Liver (tissue), 9 donors: Measurements from ENCODE around the gene CIAPIN1. TPM values are rescaled to one million over a fixed set of nuclear protein-coding genes. Genes with fewer than 3 reads are reported as not detected.

Source experiments
- DNase-seq: peaks from one replicate; pipeline ENCODE4 v3.0.0-alpha.2; 2017; ENCODE audit warnings: low spot score
- H3K27ac ChIP-seq, 2 donors: one replicate each; pipeline ENCODE4 v1.7.0; 2013; ENCODE audit warnings: inconsistent platforms in 2 of 2, low read length in 2 of 2, control low read depth in 1 of 2, low read depth in 1 of 2, mild to moderate bottlenecking in 1 of 2
- H3K27me3 ChIP-seq, 4 donors: one replicate each; pipeline versions ENCODE4 v1.6.1 to v1.7.0; 2013; ENCODE audit warnings: low read length in 3 of 4, inconsistent platforms in 1 of 4, mild to moderate bottlenecking in 1 of 4, moderate library complexity in 1 of 4; ENCODE audit not compliant: control insufficient read depth in 4 of 4, insufficient read depth in 4 of 4
- H3K36me3 ChIP-seq, 4 donors: one replicate each; pipeline versions ENCODE4 v1.6.1 to v1.7.0; 2013; ENCODE audit warnings: low read length in 3 of 4, mild to moderate bottlenecking in 3 of 4, low read depth in 1 of 4, moderate library complexity in 1 of 4; ENCODE audit not compliant: control insufficient read depth in 4 of 4, insufficient read depth in 3 of 4
- H3K4me1 ChIP-seq, 4 donors: one replicate each; pipeline versions ENCODE4 v1.6.1 to v1.7.0; 2013; ENCODE audit warnings: low read length in 3 of 4, mild to moderate bottlenecking in 3 of 4, moderate library complexity in 1 of 4; ENCODE audit not compliant: control insufficient read depth in 4 of 4, insufficient read depth in 4 of 4
- H3K4me3 ChIP-seq, 3 donors: one replicate each; pipeline versions ENCODE4 v1.6.1 to v1.7.0; 2013; ENCODE audit warnings: low read length in 3 of 3, control low read depth in 1 of 3, low read depth in 1 of 3, mild to moderate bottlenecking in 1 of 3
- H3K9ac ChIP-seq, 2 donors: one replicate each; pipeline ENCODE4 v1.7.0; 2013; ENCODE audit warnings: low read length in 2 of 2, mild to moderate bottlenecking in 2 of 2, moderate library complexity in 2 of 2, control low read depth in 1 of 2, low read depth in 1 of 2
- H3K9me3 ChIP-seq, 4 donors: one replicate each; pipeline versions ENCODE4 v1.6.1 to v1.7.0; 2013; ENCODE audit warnings: low read length in 3 of 4; ENCODE audit not compliant: control insufficient read depth in 4 of 4
- EGR1 ChIP-seq, 2 donors: IDR thresholded peaks; 2 replicates each; pipeline ENCODE4 v1.6.1; 2016 to 2018; ENCODE audit warnings: antibody characterized with exemption in 2 of 2, low read depth in 2 of 2
- FOXA1 ChIP-seq: IDR thresholded peaks from 2 replicates; pipeline ENCODE4 v1.6.1; 2016; ENCODE audit warnings: antibody characterized with exemption
- FOXA2 ChIP-seq: IDR thresholded peaks from 2 replicates; pipeline ENCODE4 v1.6.1; 2016; ENCODE audit warnings: antibody characterized with exemption
- GABPA ChIP-seq, 2 donors: IDR thresholded peaks in 1 of 2; conservative IDR thresholded peaks in 1 of 2; 2 replicates each; pipeline ENCODE4 v1.6.1; 2016; ENCODE audit warnings: antibody characterized with exemption in 2 of 2, mild to moderate bottlenecking in 1 of 2, moderate library complexity in 1 of 2
- HNF4A ChIP-seq, 2 donors: conservative IDR thresholded peaks; 2 replicates each; pipeline ENCODE4 v1.6.1; 2016; ENCODE audit warnings: antibody characterized with exemption in 2 of 2, mild to moderate bottlenecking in 2 of 2
- HNF4G ChIP-seq: IDR thresholded peaks from 2 replicates; pipeline ENCODE4 v1.6.1; 2016; ENCODE audit warnings: antibody characterized with exemption
- JUND ChIP-seq, 2 donors: IDR thresholded peaks; 2 replicates each; pipeline ENCODE4 v1.6.1; 2016; ENCODE audit warnings: antibody characterized with exemption in 2 of 2
- NR2F2 ChIP-seq: IDR thresholded peaks from 2 replicates; pipeline ENCODE4 v1.6.1; 2016; ENCODE audit warnings: antibody characterized with exemption
- RAD21 ChIP-seq, 2 donors: IDR thresholded peaks; 2 replicates each; pipeline ENCODE4 v1.6.1; 2016; ENCODE audit warnings: antibody characterized with exemption in 2 of 2, mild to moderate bottlenecking in 2 of 2
- RXRA ChIP-seq, 2 donors: IDR thresholded peaks; 2 replicates each; pipeline ENCODE4 v1.6.1; 2017 to 2018; ENCODE audit warnings: antibody characterized with exemption in 2 of 2, mild to moderate bottlenecking in 1 of 2
- SP1 ChIP-seq: IDR thresholded peaks from 2 replicates; pipeline ENCODE4 v1.6.1; 2018; ENCODE audit warnings: antibody characterized with exemption, mild to moderate bottlenecking
- TAF1 ChIP-seq: conservative IDR thresholded peaks from 2 replicates; pipeline ENCODE4 v1.6.1; 2016; ENCODE audit warnings: antibody characterized with exemption, mild to moderate bottlenecking
- YY1 ChIP-seq: IDR thresholded peaks from 2 replicates; pipeline ENCODE4 v1.6.1; 2016; ENCODE audit warnings: antibody characterized with exemption, mild to moderate bottlenecking
- WGBS: extraction: QIAGEN DNeasy Blood & Tissue Kit; methylation state at CpG from one replicate; pipeline ENCODE4 v1.1.7; 2013; 5-methylcytosine and 5-hydroxymethylcytosine counted together
- polyA plus RNA-seq, 2 donors: library from polyadenylated mRNA; stranded (reverse) in 1 of 2; unstranded in 1 of 2; fragments of 200-250 nt in 1 of 2; fragments of >200 nt in 1 of 2; fragmentation: Nextera tagmentation in 1 of 2; extraction: Ambion mirVana in 1 of 2; gene quantifications; one replicate each; pipeline versions ENCODE4 v1.2.1 to v1.2.3, GENCODE V29; 2013 to 2015
- total RNA-seq, 2 donors: library from RNA; depleted of rRNA; stranded (reverse); fragments of >200 nt; gene quantifications; one replicate each; pipeline ENCODE4 v1.2.3, GENCODE V29; 2014
- TF ChIP-seq, protein P1 (sequence below): IDR thresholded peaks from 2 replicates; pipeline ENCODE4 v1.6.1; 2016; ENCODE audit warnings: antibody characterized with exemption
- TF ChIP-seq, protein P2 (sequence below): IDR thresholded peaks from 2 replicates; pipeline ENCODE4 v1.6.1; 2016; ENCODE audit warnings: antibody characterized with exemption
- TF ChIP-seq, protein P3 (sequence below): IDR thresholded peaks from 2 replicates; pipeline ENCODE4 v1.6.1; 2016; ENCODE audit warnings: antibody characterized with exemption
- TF ChIP-seq, protein P4 (sequence below): IDR thresholded peaks from 2 replicates; pipeline ENCODE4 v1.6.1; 2016; ENCODE audit warnings: antibody characterized with exemption, mild to moderate bottlenecking
- TF ChIP-seq, protein P5 (sequence below): fragments of 150-350 bp; IDR thresholded peaks from 2 replicates; pipeline ENCODE4 v1.5.1; 2017; ENCODE audit warnings: improper control_type of control experiment, low read depth, low read length; ENCODE audit not compliant: missing input control
- donor health status: healthy.
- donor health status: healthy.
- donor health status: healthy.
- donor health status: healthy.
- donor health status: healthy.

The CIAPIN1 gene
- total and polyA plus RNA-seq, 4 donors = 19.5 to 32.7 (median 23.4) TPM

DNA sequence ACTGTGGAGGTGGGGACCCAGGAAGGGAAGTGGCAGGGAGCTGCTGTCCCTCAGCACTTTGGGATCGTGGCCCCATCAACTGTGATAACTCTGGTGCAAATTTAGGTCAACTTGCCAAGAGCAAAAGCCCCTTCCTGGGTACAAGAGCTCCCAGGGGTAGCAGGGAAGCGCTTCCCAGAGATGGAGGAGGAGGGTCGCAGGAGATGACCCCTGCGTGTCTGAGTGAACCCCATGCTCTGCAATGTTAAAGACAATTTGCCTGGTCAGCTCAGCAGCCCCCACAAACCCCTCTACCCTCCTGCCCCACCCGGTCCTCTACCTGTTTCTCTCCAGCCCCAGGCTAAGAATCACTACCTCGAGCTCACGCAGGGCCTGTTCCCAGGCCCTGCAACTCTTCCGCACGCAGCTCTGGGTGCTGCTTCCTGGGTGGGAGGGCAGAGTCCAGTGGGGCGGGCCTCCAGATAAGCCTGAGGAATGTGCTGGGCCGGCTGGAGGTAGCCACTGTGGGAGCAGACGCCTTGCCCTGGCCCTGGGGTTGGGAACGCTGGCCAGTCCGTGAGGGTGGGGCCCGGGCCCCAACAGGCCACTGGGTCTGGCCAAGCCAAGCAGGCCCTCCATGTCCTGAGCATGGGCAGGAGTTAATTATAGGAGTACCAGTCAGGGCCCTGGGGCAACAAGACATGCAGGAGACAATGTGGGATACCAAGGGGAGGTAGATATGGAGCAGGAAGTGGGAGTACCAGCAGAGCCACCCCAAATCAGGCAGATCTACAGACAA, 33.0 kb upstream of the CIAPIN1 start:
- H3K27me3 ChIP-seq = no peaks in the 10 kb centered on the region
- peak; percentile 54 for DNase-seq
- peaks cover 24 to 52% (median 36%) of the 10 kb centered on the region in 4 donors for H3K4me1 ChIP-seq
- peak overlapping the region; percentile 11 to 24 (median 22) for H3K4me3 ChIP-seq
- H3K36me3 ChIP-seq = peaks cover 0 to 2% (median 0%) of the 10 kb centered on the region in 4 donors
- H3K9ac ChIP-seq = peak overlapping the region in 1 of 2 donors; percentile 36
- TF ChIP-seq, protein P1, sequence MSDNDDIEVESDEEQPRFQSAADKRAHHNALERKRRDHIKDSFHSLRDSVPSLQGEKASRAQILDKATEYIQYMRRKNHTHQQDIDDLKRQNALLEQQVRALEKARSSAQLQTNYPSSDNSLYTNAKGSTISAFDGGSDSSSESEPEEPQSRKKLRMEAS = no peak
- TF ChIP-seq HNF4A (conservative IDR thresholded peaks at IDR 0.05) (peak; percentile 93 to 94), RXRA (IDR thresholded peaks at IDR 0.05) (peak; percentile 65 to 72), GABPA (IDR thresholded peaks at IDR 0.05 in 1 of 2, conservative IDR thresholded peaks at IDR 0.05 in 1 of 2) (peak in 1 of 2 donors; percentile 9), FOXA2 (no peak), EGR1 (IDR thresholded peaks at IDR 0.05; ENCODE audit: low read depth in 2 of 2) (no peak), YY1 (peak; percentile 62), NR2F2 (peak; percentile 30), JUND (IDR thresholded peaks at IDR 0.05) (peak in 1 of 2 donors; percentile 51), SP1 (peak; percentile 95), FOXA1 (no peak), TAF1 (no peak), RAD21 (IDR thresholded peaks at IDR 0.05) (peak in 1 of 2 donors; percentile 31), HNF4G (peak; percentile 89)
- TF ChIP-seq, protein P2, sequence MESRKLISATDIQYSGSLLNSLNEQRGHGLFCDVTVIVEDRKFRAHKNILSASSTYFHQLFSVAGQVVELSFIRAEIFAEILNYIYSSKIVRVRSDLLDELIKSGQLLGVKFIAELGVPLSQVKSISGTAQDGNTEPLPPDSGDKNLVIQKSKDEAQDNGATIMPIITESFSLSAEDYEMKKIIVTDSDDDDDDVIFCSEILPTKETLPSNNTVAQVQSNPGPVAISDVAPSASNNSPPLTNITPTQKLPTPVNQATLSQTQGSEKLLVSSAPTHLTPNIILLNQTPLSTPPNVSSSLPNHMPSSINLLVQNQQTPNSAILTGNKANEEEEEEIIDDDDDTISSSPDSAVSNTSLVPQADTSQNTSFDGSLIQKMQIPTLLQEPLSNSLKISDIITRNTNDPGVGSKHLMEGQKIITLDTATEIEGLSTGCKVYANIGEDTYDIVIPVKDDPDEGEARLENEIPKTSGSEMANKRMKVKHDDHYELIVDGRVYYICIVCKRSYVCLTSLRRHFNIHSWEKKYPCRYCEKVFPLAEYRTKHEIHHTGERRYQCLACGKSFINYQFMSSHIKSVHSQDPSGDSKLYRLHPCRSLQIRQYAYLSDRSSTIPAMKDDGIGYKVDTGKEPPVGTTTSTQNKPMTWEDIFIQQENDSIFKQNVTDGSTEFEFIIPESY = no peak
- TF ChIP-seq, protein P3, sequence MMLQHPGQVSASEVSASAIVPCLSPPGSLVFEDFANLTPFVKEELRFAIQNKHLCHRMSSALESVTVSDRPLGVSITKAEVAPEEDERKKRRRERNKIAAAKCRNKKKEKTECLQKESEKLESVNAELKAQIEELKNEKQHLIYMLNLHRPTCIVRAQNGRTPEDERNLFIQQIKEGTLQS = no peak
- TF ChIP-seq, protein P4, sequence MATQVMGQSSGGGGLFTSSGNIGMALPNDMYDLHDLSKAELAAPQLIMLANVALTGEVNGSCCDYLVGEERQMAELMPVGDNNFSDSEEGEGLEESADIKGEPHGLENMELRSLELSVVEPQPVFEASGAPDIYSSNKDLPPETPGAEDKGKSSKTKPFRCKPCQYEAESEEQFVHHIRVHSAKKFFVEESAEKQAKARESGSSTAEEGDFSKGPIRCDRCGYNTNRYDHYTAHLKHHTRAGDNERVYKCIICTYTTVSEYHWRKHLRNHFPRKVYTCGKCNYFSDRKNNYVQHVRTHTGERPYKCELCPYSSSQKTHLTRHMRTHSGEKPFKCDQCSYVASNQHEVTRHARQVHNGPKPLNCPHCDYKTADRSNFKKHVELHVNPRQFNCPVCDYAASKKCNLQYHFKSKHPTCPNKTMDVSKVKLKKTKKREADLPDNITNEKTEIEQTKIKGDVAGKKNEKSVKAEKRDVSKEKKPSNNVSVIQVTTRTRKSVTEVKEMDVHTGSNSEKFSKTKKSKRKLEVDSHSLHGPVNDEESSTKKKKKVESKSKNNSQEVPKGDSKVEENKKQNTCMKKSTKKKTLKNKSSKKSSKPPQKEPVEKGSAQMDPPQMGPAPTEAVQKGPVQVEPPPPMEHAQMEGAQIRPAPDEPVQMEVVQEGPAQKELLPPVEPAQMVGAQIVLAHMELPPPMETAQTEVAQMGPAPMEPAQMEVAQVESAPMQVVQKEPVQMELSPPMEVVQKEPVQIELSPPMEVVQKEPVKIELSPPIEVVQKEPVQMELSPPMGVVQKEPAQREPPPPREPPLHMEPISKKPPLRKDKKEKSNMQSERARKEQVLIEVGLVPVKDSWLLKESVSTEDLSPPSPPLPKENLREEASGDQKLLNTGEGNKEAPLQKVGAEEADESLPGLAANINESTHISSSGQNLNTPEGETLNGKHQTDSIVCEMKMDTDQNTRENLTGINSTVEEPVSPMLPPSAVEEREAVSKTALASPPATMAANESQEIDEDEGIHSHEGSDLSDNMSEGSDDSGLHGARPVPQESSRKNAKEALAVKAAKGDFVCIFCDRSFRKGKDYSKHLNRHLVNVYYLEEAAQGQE = peak; percentile 62
- TF ChIP-seq, protein P5, sequence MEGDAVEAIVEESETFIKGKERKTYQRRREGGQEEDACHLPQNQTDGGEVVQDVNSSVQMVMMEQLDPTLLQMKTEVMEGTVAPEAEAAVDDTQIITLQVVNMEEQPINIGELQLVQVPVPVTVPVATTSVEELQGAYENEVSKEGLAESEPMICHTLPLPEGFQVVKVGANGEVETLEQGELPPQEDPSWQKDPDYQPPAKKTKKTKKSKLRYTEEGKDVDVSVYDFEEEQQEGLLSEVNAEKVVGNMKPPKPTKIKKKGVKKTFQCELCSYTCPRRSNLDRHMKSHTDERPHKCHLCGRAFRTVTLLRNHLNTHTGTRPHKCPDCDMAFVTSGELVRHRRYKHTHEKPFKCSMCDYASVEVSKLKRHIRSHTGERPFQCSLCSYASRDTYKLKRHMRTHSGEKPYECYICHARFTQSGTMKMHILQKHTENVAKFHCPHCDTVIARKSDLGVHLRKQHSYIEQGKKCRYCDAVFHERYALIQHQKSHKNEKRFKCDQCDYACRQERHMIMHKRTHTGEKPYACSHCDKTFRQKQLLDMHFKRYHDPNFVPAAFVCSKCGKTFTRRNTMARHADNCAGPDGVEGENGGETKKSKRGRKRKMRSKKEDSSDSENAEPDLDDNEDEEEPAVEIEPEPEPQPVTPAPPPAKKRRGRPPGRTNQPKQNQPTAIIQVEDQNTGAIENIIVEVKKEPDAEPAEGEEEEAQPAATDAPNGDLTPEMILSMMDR = no peak
- WGBS = 27% methylated on average over 15 of the region's 15 CpGs
- peak overlapping the region; percentile 27 to 68 for H3K27ac ChIP-seq
- H3K9me3 ChIP-seq = no peaks in the 10 kb centered on the region
